WTC11 (cell line): ENCODE measurements around the gene NEURL3. TPM values are rescaled to one million over a fixed set of nuclear protein-coding genes. Genes with fewer than 3 reads are reported as not detected.
A peak's percentile ranks its signal among the peaks of the same experiment; 100 is the strongest.

Experiments
- ATAC-seq: fragments of 200-7000 bp; cut with Tn5 transposase; 2 replicates; pipeline ENCODE4 v1.10.0; 2021; ENCODE audit warnings: mild to moderate bottlenecking, moderate library complexity
- Bru-seq: library from RNA; stranded (reverse); fragments of 400-500 nt; gene quantifications from one replicate; lab custom pipeline; 2021; lab: Mats Ljungman, UMichigan
- CTCF ChIA-PET: fragments of 300-600 bp; sonication (Branson Sonifier 250); formaldehyde crosslinking; loops from one replicate; lab custom pipeline; 2021; ENCODE audit warnings: antibody characterized with exemption; lab: Charles Lee
- POLR2A ChIA-PET: fragments of 350-600 bp; sonication (Branson Sonifier 250); formaldehyde crosslinking; loops from one replicate; lab custom pipeline; 2021; ENCODE audit warnings: antibody characterized with exemption; lab: Charles Lee
- DNase-seq: peaks from one replicate; pipeline ENCODE4 v3.0.0; 2021; ENCODE audit warnings: low spot score
- H3K27ac Mint-ChIP-seq: 2 replicates; pipeline ENCODE4 v1.8.0; 2021; ENCODE audit warnings: mixed read lengths
- H3K27me3 Mint-ChIP-seq: 2 replicates; pipeline ENCODE4 v1.8.0; 2021; ENCODE audit warnings: low read depth, mild to moderate bottlenecking, moderate library complexity, mixed read lengths
- H3K36me3 Mint-ChIP-seq: 2 replicates; pipeline ENCODE4 v1.8.0; 2021; ENCODE audit warnings: mixed read lengths
- H3K4me1 Mint-ChIP-seq: 2 replicates; pipeline ENCODE4 v1.8.0; 2022; ENCODE audit warnings: mixed read lengths
- H3K4me3 Mint-ChIP-seq: 2 replicates; pipeline ENCODE4 v1.8.0; 2021; ENCODE audit warnings: mild to moderate bottlenecking, moderate library complexity, mixed read lengths
- H3K9me3 Mint-ChIP-seq: 2 replicates; pipeline ENCODE4 v1.8.0; 2021; ENCODE audit warnings: mixed read lengths
- EMX1 ChIP-seq: fragments of 250-450 bp; sonication (Bioruptor Pico); IDR thresholded peaks from 2 replicates; pipeline ENCODE4 v1.8.0; 2021; ENCODE audit warnings: mild to moderate bottlenecking
- FOXK1 ChIP-seq: sonication (generic); formaldehyde crosslinking; IDR thresholded peaks from 2 replicates; pipeline ENCODE4 v1.8.0; 2022; ENCODE audit warnings: mild to moderate bottlenecking, moderate library complexity, missing genetic modification reagents
- OVOL2 ChIP-seq: fragments of 250-450 bp; sonication (Bioruptor Pico); IDR thresholded peaks from 2 replicates; pipeline ENCODE4 v1.9.0; 2021; ENCODE audit warnings: mild to moderate bottlenecking, borderline replicate concordance
- TP53 ChIP-seq: sonication (generic); formaldehyde crosslinking; IDR thresholded peaks from 2 replicates; pipeline ENCODE4 v1.8.1; 2023; ENCODE audit warnings: mild to moderate bottlenecking, missing genetic modification reagents
- ZNF121 ChIP-seq: sonication (generic); formaldehyde crosslinking; IDR thresholded peaks from 2 replicates; pipeline ENCODE4 v1.8.0; 2023; ENCODE audit warnings: missing genetic modification reagents
- long read RNA-seq, 3 experiments: library from RNA in 1 of 3; library from capped mRNA in 1 of 3; library from polyadenylated mRNA in 1 of 3; unstranded in 2 of 3; stranded (forward) in 1 of 3; transcript quantifications; one replicate each; pipeline ENCODE4 v2.0.0, GENCODE V29; 2021
- total RNA-seq: library from RNA; stranded (reverse); gene quantifications from 3 replicates; pipeline ENCODE4 v1.2.3, GENCODE V29; 2021
- TF ChIP-seq, protein P1 (sequence below): fragments of 250-450 bp; sonication (Bioruptor Pico); IDR thresholded peaks from 2 replicates; pipeline ENCODE4 v2.1.2; 2022; ENCODE audit warnings: mild to moderate bottlenecking, moderate library complexity
- TF ChIP-seq, protein P2 (sequence below): sonication (generic); formaldehyde crosslinking; IDR thresholded peaks from 2 replicates; pipeline ENCODE4 v1.8.0; 2022; ENCODE audit warnings: mild to moderate bottlenecking, missing genetic modification reagents
- TF ChIP-seq, protein P3 (sequence below): sonication (generic); formaldehyde crosslinking; IDR thresholded peaks from 2 replicates; pipeline ENCODE4 v1.8.1; 2023; ENCODE audit warnings: mild to moderate bottlenecking, missing genetic modification reagents, moderate library complexity
- TF ChIP-seq, protein P4 (sequence below): fragments of 250-450 bp; sonication (Bioruptor Pico); IDR thresholded peaks from 2 replicates; pipeline ENCODE4 v1.8.0; 2021; ENCODE audit warnings: mild to moderate bottlenecking
- TF ChIP-seq, protein P5 (sequence below): sonication (generic); formaldehyde crosslinking; IDR thresholded peaks from 2 replicates; pipeline ENCODE4 v1.8.1; 2023; ENCODE audit warnings: mild to moderate bottlenecking, moderate library complexity, missing genetic modification reagents
- TF ChIP-seq, protein P6 (sequence below): fragments of 250-450 bp; sonication (Bioruptor Pico); conservative IDR thresholded peaks from 2 replicates; pipeline ENCODE4 v1.9.0; 2021; ENCODE audit warnings: mild to moderate bottlenecking
- TF ChIP-seq, protein P7 (sequence below): sonication (generic); formaldehyde crosslinking; IDR thresholded peaks from 2 replicates; pipeline ENCODE4 v1.8.0; 2023; ENCODE audit warnings: missing genetic modification reagents, mild to moderate bottlenecking, borderline replicate concordance
- TF ChIP-seq, protein P8 (sequence below): sonication (generic); formaldehyde crosslinking; IDR thresholded peaks from 2 replicates; pipeline ENCODE4 v1.8.1; 2023; ENCODE audit warnings: mild to moderate bottlenecking, missing genetic modification reagents, moderate library complexity

NEURL3 gene, protein sequence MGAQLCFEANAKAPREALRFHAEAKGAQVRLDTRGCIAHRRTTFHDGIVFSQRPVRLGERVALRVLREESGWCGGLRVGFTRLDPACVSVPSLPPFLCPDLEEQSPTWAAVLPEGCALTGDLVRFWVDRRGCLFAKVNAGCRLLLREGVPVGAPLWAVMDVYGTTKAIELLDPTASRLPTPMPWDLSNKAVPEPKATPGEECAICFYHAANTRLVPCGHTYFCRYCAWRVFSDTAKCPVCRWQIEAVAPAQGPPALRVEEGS
- total RNA-seq (not detected in 3 replicates), Bru-seq, nascent RNA (percentile 7 among the genes with signal in this experiment)
- long read RNA-seq, experiment 1 = 0 reads
- long read RNA-seq, experiment 2 = 0 reads
- long read RNA-seq, experiment 3 = 0 reads

DNA sequence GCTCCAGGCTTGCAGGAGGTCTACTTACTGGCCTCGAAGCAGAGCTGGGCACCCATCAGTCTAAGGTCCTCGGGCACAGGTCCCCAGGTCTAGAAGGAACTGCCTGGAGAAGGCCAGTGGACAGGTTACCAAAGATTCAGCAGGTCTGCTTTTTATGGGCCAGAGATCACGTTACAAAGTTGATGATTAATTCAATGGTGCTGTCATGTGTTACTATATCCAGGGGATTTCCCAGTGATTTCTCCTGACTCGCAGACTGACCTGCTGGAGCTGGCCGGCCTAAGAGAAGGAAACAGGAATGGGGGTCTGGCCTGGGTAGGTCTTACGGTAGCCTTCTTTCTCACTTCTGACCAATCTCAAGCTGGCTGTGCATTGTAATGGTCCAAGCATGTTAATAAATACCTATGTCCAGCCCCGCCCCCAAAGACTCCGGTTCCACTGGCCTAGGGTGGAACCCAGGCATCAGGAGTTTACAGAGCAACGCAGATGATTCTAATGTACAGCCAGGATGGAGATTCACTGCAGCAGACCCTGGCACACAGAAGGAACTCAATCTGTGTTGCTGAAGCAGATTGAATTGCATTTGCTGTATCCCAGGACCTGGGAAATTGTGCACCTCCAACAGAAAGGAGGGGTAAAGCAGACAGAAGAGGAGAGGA is at the start of gene NEURL3:
NEURL3 (minus strand) TSS at position 127 of the 659 bp plus-strand sequence; CDS start at position 56, 71 bp downstream.
- DNase-seq (no peak), ATAC-seq (no peak)
- no peaks in the 10 kb centered on the region for H3K36me3 Mint-ChIP-seq
- H3K27me3 Mint-ChIP-seq = peaks cover 23% of the 10 kb centered on the region
- peaks cover 15% of the 10 kb centered on the region for H3K4me1 Mint-ChIP-seq
- H3K4me3 Mint-ChIP-seq = no peak within 1 kb of the TSS
- ChIA-PET POLR2A (no interaction called here), CTCF (interaction anchor here (0.8 to 0.9 kb wide), 2 partner anchors 49 to 98 kb away, joined by 3 to 5 read pairs; no protein-coding TSS in a partner anchor)
- H3K27ac Mint-ChIP-seq = no peak within 1 kb of the TSS
- TF ChIP-seq OVOL2 (no peak), FOXK1 (CRISPR knock-in tag) (no peak), EMX1 (no peak), TP53 (CRISPR knock-in tag) (no peak), ZNF121 (CRISPR knock-in tag) (no peak)
- TF ChIP-seq, protein P1, sequence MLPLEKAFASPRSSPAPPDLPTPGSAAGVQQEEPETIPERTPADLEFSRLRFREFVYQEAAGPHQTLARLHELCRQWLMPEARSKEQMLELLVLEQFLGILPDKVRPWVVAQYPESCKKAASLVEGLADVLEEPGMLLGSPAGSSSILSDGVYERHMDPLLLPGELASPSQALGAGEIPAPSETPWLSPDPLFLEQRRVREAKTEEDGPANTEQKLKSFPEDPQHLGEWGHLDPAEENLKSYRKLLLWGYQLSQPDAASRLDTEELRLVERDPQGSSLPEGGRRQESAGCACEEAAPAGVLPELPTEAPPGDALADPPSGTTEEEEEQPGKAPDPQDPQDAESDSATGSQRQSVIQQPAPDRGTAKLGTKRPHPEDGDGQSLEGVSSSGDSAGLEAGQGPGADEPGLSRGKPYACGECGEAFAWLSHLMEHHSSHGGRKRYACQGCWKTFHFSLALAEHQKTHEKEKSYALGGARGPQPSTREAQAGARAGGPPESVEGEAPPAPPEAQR = no peak
- TF ChIP-seq, protein P2, sequence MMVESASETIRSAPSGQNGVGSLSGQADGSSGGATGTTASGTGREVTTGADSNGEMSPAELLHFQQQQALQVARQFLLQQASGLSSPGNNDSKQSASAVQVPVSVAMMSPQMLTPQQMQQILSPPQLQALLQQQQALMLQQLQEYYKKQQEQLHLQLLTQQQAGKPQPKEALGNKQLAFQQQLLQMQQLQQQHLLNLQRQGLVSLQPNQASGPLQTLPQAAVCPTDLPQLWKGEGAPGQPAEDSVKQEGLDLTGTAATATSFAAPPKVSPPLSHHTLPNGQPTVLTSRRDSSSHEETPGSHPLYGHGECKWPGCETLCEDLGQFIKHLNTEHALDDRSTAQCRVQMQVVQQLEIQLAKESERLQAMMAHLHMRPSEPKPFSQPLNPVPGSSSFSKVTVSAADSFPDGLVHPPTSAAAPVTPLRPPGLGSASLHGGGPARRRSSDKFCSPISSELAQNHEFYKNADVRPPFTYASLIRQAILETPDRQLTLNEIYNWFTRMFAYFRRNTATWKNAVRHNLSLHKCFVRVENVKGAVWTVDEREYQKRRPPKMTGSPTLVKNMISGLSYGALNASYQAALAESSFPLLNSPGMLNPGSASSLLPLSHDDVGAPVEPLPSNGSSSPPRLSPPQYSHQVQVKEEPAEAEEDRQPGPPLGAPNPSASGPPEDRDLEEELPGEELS = no peak
- TF ChIP-seq, protein P3, sequence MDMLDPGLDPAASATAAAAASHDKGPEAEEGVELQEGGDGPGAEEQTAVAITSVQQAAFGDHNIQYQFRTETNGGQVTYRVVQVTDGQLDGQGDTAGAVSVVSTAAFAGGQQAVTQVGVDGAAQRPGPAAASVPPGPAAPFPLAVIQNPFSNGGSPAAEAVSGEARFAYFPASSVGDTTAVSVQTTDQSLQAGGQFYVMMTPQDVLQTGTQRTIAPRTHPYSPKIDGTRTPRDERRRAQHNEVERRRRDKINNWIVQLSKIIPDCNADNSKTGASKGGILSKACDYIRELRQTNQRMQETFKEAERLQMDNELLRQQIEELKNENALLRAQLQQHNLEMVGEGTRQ (CRISPR knock-in tag) = no peak
- TF ChIP-seq, protein P4, sequence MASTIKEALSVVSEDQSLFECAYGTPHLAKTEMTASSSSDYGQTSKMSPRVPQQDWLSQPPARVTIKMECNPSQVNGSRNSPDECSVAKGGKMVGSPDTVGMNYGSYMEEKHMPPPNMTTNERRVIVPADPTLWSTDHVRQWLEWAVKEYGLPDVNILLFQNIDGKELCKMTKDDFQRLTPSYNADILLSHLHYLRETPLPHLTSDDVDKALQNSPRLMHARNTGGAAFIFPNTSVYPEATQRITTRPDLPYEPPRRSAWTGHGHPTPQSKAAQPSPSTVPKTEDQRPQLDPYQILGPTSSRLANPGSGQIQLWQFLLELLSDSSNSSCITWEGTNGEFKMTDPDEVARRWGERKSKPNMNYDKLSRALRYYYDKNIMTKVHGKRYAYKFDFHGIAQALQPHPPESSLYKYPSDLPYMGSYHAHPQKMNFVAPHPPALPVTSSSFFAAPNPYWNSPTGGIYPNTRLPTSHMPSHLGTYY (CRISPR knock-in tag) = no peak
- TF ChIP-seq, protein P5, sequence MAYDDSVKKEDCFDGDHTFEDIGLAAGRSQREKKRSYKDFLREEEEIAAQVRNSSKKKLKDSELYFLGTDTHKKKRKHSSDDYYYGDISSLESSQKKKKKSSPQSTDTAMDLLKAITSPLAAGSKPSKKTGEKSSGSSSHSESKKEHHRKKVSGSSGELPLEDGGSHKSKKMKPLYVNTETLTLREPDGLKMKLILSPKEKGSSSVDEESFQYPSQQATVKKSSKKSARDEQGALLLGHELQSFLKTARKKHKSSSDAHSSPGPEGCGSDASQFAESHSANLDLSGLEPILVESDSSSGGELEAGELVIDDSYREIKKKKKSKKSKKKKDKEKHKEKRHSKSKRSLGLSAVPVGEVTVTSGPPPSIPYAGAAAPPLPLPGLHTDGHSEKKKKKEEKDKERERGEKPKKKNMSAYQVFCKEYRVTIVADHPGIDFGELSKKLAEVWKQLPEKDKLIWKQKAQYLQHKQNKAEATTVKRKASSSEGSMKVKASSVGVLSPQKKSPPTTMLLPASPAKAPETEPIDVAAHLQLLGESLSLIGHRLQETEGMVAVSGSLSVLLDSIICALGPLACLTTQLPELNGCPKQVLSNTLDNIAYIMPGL = no peak
- TF ChIP-seq, protein P6, sequence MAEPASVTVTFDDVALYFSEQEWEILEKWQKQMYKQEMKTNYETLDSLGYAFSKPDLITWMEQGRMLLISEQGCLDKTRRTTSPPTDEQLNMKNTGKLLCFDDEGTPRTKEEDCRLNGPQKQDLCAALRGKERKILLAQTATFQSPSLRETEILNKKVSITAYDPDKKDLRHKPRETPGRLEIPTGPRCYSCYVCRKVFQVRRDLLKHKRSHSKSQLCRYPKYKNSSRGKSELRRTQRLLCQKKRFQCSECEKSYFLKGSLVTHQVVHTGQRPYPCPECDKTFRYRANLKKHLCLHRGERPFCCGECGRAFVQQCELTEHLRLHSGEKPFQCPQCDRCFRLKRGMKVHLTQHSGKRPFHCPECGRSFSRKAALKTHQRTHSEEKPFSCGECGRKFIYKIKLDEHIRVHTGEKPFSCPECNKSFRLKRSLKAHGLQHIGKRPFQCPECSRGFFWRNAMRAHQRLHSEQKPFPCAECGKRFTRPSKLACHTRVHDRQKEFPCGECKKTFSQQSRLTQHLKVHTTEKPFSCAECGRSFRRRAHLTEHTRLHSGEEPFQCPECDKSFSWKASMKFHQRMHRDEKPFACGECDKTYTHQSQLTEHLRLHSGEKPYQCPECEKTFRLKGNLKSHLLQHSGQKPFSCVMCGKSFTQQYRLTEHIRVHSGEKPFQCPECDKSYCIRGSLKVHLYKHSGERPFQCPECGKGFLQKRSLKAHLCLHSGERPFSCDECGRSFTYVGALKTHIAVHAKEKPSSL (CRISPR knock-in tag) = no peak
- TF ChIP-seq, protein P7, sequence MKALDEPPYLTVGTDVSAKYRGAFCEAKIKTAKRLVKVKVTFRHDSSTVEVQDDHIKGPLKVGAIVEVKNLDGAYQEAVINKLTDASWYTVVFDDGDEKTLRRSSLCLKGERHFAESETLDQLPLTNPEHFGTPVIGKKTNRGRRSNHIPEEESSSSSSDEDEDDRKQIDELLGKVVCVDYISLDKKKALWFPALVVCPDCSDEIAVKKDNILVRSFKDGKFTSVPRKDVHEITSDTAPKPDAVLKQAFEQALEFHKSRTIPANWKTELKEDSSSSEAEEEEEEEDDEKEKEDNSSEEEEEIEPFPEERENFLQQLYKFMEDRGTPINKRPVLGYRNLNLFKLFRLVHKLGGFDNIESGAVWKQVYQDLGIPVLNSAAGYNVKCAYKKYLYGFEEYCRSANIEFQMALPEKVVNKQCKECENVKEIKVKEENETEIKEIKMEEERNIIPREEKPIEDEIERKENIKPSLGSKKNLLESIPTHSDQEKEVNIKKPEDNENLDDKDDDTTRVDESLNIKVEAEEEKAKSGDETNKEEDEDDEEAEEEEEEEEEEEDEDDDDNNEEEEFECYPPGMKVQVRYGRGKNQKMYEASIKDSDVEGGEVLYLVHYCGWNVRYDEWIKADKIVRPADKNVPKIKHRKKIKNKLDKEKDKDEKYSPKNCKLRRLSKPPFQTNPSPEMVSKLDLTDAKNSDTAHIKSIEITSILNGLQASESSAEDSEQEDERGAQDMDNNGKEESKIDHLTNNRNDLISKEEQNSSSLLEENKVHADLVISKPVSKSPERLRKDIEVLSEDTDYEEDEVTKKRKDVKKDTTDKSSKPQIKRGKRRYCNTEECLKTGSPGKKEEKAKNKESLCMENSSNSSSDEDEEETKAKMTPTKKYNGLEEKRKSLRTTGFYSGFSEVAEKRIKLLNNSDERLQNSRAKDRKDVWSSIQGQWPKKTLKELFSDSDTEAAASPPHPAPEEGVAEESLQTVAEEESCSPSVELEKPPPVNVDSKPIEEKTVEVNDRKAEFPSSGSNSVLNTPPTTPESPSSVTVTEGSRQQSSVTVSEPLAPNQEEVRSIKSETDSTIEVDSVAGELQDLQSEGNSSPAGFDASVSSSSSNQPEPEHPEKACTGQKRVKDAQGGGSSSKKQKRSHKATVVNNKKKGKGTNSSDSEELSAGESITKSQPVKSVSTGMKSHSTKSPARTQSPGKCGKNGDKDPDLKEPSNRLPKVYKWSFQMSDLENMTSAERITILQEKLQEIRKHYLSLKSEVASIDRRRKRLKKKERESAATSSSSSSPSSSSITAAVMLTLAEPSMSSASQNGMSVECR (CRISPR knock-in tag) = no peak
- TF ChIP-seq, protein P8, sequence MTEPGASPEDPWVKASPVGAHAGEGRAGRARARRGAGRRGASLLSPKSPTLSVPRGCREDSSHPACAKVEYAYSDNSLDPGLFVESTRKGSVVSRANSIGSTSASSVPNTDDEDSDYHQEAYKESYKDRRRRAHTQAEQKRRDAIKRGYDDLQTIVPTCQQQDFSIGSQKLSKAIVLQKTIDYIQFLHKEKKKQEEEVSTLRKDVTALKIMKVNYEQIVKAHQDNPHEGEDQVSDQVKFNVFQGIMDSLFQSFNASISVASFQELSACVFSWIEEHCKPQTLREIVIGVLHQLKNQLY (CRISPR knock-in tag) = no peak
- H3K9me3 Mint-ChIP-seq = no peaks in the 10 kb centered on the region
